ENCODE measurements around the gene MED9. TPM values are rescaled to one million over a fixed set of nuclear protein-coding genes. Genes with fewer than 3 reads are reported as not detected.

MED9 gene
- total and polyA plus RNA-seq, 9 of the 15 experiments (the other 6 are each of a cell fraction or from before 2014, with no cell fraction given) = 2.2 to 15.8 (median 12.7) TPM

GRCh38 chr17:17476865-17477467 lies at the start of gene MED9 (continued):
- TF ChIP-seq, protein P1, sequence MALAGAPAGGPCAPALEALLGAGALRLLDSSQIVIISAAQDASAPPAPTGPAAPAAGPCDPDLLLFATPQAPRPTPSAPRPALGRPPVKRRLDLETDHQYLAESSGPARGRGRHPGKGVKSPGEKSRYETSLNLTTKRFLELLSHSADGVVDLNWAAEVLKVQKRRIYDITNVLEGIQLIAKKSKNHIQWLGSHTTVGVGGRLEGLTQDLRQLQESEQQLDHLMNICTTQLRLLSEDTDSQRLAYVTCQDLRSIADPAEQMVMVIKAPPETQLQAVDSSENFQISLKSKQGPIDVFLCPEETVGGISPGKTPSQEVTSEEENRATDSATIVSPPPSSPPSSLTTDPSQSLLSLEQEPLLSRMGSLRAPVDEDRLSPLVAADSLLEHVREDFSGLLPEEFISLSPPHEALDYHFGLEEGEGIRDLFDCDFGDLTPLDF (CRISPR knock-in tag; IDR thresholded peaks at IDR 0.05) = no peak
- TF ChIP-seq HDAC3 (IDR thresholded peaks at IDR 0.05; ENCODE audit: borderline replicate concordance, partially characterized antibody) (no peak), SMAD3 (CRISPR knock-in tag; conservative IDR thresholded peaks at IDR 0.05) (no peak), SUPT5H (IDR thresholded peaks at IDR 0.05) (peak; percentile 74), DPF2 (IDR thresholded peaks at IDR 0.05) (no peak), ZC3H4 (CRISPR knock-in tag; IDR thresholded peaks at IDR 0.05; ENCODE audit: borderline replicate concordance) (no peak), NR1H2 (CRISPR knock-in tag; IDR thresholded peaks at IDR 0.05) (no peak), MECOM (CRISPR knock-in tag; IDR thresholded peaks at IDR 0.05) (no peak), RFX1 (IDR thresholded peaks at IDR 0.05) (no peak; the same call in 1 of the 2 replicates)
- TF ChIP-seq, protein P2, sequence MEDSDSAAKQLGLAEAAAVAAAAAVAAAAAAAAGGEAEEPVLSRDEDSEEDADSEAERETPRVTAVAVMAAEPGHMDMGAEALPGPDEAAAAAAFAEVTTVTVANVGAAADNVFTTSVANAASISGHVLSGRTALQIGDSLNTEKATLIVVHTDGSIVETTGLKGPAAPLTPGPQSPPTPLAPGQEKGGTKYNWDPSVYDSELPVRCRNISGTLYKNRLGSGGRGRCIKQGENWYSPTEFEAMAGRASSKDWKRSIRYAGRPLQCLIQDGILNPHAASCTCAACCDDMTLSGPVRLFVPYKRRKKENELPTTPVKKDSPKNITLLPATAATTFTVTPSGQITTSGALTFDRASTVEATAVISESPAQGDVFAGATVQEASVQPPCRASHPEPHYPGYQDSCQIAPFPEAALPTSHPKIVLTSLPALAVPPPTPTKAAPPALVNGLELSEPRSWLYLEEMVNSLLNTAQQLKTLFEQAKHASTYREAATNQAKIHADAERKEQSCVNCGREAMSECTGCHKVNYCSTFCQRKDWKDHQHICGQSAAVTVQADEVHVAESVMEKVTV (CRISPR knock-in tag; IDR thresholded peaks at IDR 0.05) = no peak
- TF ChIP-seq, protein P3, sequence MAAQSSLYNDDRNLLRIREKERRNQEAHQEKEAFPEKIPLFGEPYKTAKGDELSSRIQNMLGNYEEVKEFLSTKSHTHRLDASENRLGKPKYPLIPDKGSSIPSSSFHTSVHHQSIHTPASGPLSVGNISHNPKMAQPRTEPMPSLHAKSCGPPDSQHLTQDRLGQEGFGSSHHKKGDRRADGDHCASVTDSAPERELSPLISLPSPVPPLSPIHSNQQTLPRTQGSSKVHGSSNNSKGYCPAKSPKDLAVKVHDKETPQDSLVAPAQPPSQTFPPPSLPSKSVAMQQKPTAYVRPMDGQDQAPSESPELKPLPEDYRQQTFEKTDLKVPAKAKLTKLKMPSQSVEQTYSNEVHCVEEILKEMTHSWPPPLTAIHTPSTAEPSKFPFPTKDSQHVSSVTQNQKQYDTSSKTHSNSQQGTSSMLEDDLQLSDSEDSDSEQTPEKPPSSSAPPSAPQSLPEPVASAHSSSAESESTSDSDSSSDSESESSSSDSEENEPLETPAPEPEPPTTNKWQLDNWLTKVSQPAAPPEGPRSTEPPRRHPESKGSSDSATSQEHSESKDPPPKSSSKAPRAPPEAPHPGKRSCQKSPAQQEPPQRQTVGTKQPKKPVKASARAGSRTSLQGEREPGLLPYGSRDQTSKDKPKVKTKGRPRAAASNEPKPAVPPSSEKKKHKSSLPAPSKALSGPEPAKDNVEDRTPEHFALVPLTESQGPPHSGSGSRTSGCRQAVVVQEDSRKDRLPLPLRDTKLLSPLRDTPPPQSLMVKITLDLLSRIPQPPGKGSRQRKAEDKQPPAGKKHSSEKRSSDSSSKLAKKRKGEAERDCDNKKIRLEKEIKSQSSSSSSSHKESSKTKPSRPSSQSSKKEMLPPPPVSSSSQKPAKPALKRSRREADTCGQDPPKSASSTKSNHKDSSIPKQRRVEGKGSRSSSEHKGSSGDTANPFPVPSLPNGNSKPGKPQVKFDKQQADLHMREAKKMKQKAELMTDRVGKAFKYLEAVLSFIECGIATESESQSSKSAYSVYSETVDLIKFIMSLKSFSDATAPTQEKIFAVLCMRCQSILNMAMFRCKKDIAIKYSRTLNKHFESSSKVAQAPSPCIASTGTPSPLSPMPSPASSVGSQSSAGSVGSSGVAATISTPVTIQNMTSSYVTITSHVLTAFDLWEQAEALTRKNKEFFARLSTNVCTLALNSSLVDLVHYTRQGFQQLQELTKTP (IDR thresholded peaks at IDR 0.05; ENCODE audit: low read depth in 1 of 2, partially characterized antibody in 2 of 2) = no peak

All from K562 (cell line).